Activated naive CD4-positive, alpha-beta T cell treated with anti-CD3 and anti-CD28 coated beads for 36 hours (primary cell): Measurements from ENCODE around the gene EEF1A2. TPM values are rescaled to one million over a fixed set of nuclear protein-coding genes. Genes with fewer than 3 reads are reported as not detected.

Experiments
- CTCF ChIA-PET: fragments of 350-600 bp; sonication (Branson Sonifier 250); formaldehyde crosslinking; loops from one replicate; lab custom pipeline; 2021; ENCODE audit warnings: antibody characterized with exemption; lab: Charles Lee
- DNase-seq: peaks from one replicate; pipeline ENCODE4 v3.0.0-alpha.2; 2020
- H3K27ac Mint-ChIP-seq: one replicate; pipeline ENCODE4 v1.8.0; 2021; ENCODE audit warnings: mild to moderate bottlenecking, mixed read lengths
- H3K27me3 Mint-ChIP-seq: one replicate; pipeline ENCODE4 v1.8.0; 2021; ENCODE audit warnings: low read depth, mixed read lengths
- H3K36me3 Mint-ChIP-seq: one replicate; pipeline ENCODE4 v1.8.0; 2021; ENCODE audit warnings: low read depth, mixed read lengths
- H3K4me1 Mint-ChIP-seq: one replicate; pipeline ENCODE4 v1.8.0; 2021; ENCODE audit warnings: low read depth, mixed read lengths
- H3K4me3 Mint-ChIP-seq: one replicate; pipeline ENCODE4 v1.8.0; 2021; ENCODE audit warnings: mild to moderate bottlenecking, moderate library complexity, mixed read lengths
- H3K9me3 Mint-ChIP-seq: one replicate; pipeline ENCODE4 v1.8.0; 2021; ENCODE audit warnings: mixed read lengths
- intact Hi-C: fragments of 100-400 bp; cut with micrococcal nuclease; formaldehyde crosslinking; loops from one replicate; pipeline ENCODE4 v1.15.1; 2023
- total RNA-seq, 2 experiments: library from RNA; stranded (reverse); gene quantifications; one replicate each; pipeline ENCODE4 v1.2.3, GENCODE V29; 2021

EEF1A2 gene
- total RNA-seq, 2 experiments from 2014 or later, result 0.12 TPM; not detected in 1

- no peaks in the 10 kb centered on the region for H3K27me3 Mint-ChIP-seq
Observed at GRCh38 chr20:63525185-63525584, 26.3 kb upstream of the EEF1A2 start.

GRCh38 chr20:63522981-63523611 lies 24.2 kb upstream of the EEF1A2 start:
- Mint-ChIP-seq H3K27ac (no peak overlapping the region), H3K4me1 (peaks cover 8% of the 10 kb centered on the region), H3K9me3 (peaks cover 7% of the 10 kb centered on the region), H3K4me3 (no peak overlapping the region), H3K27me3 (no peaks in the 10 kb centered on the region), H3K36me3 (peaks cover 24% of the 10 kb centered on the region)
- CTCF ChIA-PET, result interaction anchor here (0.6 to 1.3 kb wide), 3 partner anchors 14 to 42 kb away, joined by 4 to 6 read pairs (median 4); partner anchors contain the start of gene PTK6
- intact Hi-C loops, result no loop called here
- no peak for DNase-seq

More at GRCh38 chr20:63525185-63525584, 26.3 kb upstream of the EEF1A2 start:
- DNase-seq, result no peak
- intact Hi-C loops, result no loop called here
- Mint-ChIP-seq H3K36me3 (peaks cover 24% of the 10 kb centered on the region), H3K4me3 (no peak overlapping the region), H3K9me3 (peaks cover 7% of the 10 kb centered on the region), H3K4me1 (peaks cover 9% of the 10 kb centered on the region), H3K27ac (no peak overlapping the region)
- CTCF ChIA-PET, result no interaction called here

DNA sequence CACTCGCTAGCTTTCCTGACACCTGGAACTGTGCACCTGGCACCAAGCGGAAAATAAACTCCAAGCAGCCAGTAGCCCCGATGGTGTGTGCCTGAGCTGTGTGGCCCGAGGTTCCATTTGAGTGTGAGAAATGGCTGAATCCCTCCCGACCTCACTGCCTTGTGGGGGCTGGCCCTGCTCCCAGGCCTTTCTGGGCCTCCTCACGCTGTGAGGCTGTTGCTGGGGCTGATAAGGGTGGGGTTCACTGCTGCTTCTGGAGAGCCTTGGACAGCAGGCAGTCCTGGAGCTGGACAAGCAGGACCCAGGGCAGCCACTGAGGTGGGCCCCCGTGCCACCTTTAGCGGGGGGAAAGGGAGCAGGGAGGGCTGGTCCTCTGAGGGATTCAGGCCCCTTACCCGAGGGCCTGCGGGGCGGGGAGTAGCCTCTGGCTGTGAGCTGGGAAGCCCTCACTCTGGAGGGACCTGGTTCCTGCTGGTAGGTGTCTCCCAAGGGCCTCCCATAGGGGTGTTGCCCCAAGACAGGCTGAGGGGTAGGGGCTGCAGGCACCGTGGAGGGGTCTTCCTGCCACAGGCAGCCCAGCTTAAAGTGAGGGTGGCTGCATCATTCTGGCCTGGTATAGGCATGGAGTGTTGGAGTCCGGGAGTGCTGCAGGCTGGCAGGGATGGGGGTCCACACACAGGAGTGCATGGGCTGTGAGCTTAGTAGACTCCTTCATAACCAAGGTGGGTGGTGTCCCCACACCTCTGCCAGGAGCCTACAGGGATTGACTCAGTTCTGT lies 23.4 kb upstream of the EEF1A2 start:
- H3K27ac Mint-ChIP-seq, result peak overlapping the region; percentile 39
- H3K9me3 Mint-ChIP-seq, result peaks cover 7% of the 10 kb centered on the region
- CTCF ChIA-PET, result interaction anchor here (0.6 to 1.9 kb wide), 3 partner anchors 15 to 41 kb away, joined by 4 to 8 read pairs (median 6); partner anchors contain the start of gene PTK6
- H3K4me3 Mint-ChIP-seq, result peak overlapping the region; percentile 56
- intact Hi-C loops, result no loop called here
- peaks cover 8% of the 10 kb centered on the region for H3K4me1 Mint-ChIP-seq
- no peaks in the 10 kb centered on the region for H3K27me3 Mint-ChIP-seq
- peaks cover 24% of the 10 kb centered on the region for H3K36me3 Mint-ChIP-seq
- DNase-seq, result no peak

DNA sequence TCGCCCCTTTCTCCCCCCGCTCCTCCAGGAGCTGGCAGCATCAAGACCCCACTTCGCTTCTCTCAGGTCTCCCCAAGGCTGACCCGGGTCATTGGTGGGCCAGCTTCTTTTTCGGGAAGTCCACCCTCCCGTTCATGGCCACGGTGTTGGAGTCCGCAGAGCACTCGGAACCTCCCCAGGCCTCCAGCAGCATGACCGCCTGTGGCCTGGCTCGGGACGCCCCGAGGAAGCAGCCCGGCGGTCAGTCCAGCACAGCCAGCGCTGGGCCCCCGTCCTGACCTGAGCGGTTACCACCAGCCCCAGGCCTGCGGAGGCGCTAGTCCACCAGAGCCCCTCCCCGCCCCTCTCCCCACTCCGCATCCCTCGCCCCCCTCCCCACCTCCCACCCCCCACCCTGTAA lies 22.7 kb upstream of the EEF1A2 start:
- CTCF ChIA-PET, result interaction anchor here (1.1 to 1.9 kb wide), 2 partner anchors 16 to 25 kb away, joined by 3 to 8 read pairs; partner anchors contain the start of gene PTK6
- Mint-ChIP-seq H3K4me1 (peaks cover 8% of the 10 kb centered on the region), H3K9me3 (peaks cover 7% of the 10 kb centered on the region), H3K4me3 (peak overlapping the region; percentile 75), H3K36me3 (peaks cover 24% of the 10 kb centered on the region), H3K27ac (peak overlapping the region; percentile 68), H3K27me3 (no peaks in the 10 kb centered on the region)
- DNase-seq, result no peak
- intact Hi-C loops, result loop anchor here (2.0 kb wide), 2 partner anchors 25 to 87 kb away; no protein-coding TSS in a partner anchor

- H3K27ac Mint-ChIP-seq, result peak overlapping the region; percentile 68
- CTCF ChIA-PET, result interaction anchor here (1.1 to 1.9 kb wide), 2 partner anchors 16 to 24 kb away, joined by 3 to 8 read pairs; partner anchors contain the start of gene PTK6
- peak overlapping the region; percentile 75 for H3K4me3 Mint-ChIP-seq
- DNase-seq, result peak; percentile 76
- peaks cover 7% of the 10 kb centered on the region for H3K9me3 Mint-ChIP-seq
- H3K27me3 Mint-ChIP-seq, result no peaks in the 10 kb centered on the region
- H3K4me1 Mint-ChIP-seq, result peaks cover 8% of the 10 kb centered on the region
- intact Hi-C loops, result loop anchor here (1.0 to 2.0 kb wide), 5 partner anchors 16 to 305 kb away; partner anchors contain the start of genes PTK6 and YTHDF1
- H3K36me3 Mint-ChIP-seq, result peaks cover 24% of the 10 kb centered on the region
Observed at GRCh38 chr20:63520934-63521601, 22.2 kb upstream of the EEF1A2 start.

DNA sequence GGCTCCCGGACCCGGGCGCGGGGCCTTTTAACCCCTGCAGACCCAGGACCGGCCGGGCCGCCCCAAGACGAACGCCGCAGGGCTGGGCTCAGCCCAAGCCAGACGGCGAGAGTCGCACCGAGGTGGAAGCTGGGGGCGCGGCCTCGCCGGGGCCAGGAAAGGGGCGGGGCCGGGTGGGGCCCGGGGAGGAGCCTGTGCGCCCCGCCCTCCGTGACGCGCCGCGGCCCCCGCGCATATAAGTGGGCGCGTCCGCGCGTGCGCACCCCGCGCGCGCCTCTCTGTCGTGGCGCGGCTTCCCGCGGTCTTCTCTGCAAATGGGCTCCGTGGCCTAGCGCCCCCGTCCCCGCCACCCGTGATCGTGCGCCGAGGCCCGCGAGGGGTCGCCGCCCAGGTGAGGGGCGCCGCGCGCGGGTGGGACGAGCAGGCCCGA lies 21.6 kb upstream of the EEF1A2 start, which contains the start of gene PPDPF:
TSS of gene PPDPF (plus strand) at position 262 of the 430 bp plus-strand sequence. CDS start 544 bp downstream, outside the sequence.
- peaks cover 2% of the 10 kb centered on the region for H3K27me3 Mint-ChIP-seq
- H3K36me3 Mint-ChIP-seq, result peaks cover 24% of the 10 kb centered on the region
- peak within 1 kb of the TSS; percentile 75 for H3K4me3 Mint-ChIP-seq
- DNase-seq, result peak; percentile 81
- CTCF ChIA-PET, result interaction anchor here (1.1 to 1.9 kb wide), 2 partner anchors 17 to 24 kb away, joined by 3 to 8 read pairs; partner anchors contain the start of gene PTK6
- H3K4me1 Mint-ChIP-seq, result peaks cover 8% of the 10 kb centered on the region
- intact Hi-C loops, result loop anchor here (1.0 to 2.0 kb wide), 5 partner anchors 17 to 304 kb away; partner anchors contain the start of genes PTK6 and YTHDF1
- H3K27ac Mint-ChIP-seq, result peak within 1 kb of the TSS; percentile 69
- H3K9me3 Mint-ChIP-seq, result peaks cover 7% of the 10 kb centered on the region

- DNase-seq, result peak; percentile 64
- peaks cover 24% of the 10 kb centered on the region for H3K36me3 Mint-ChIP-seq
- H3K27me3 Mint-ChIP-seq, result peaks cover 3% of the 10 kb centered on the region
- peaks cover 7% of the 10 kb centered on the region for H3K9me3 Mint-ChIP-seq
- intact Hi-C loops, result loop anchor here (1.0 to 2.0 kb wide), 5 partner anchors 17 to 304 kb away; partner anchors contain the start of genes PTK6 and YTHDF1
- H3K27ac Mint-ChIP-seq, result no peak overlapping the region
- H3K4me3 Mint-ChIP-seq, result peak overlapping the region; percentile 66
- H3K4me1 Mint-ChIP-seq, result peaks cover 8% of the 10 kb centered on the region
- CTCF ChIA-PET, result interaction anchor here (0.6 to 1.9 kb wide), 2 partner anchors 23 to 187 kb away, joined by 3 to 8 read pairs; no protein-coding TSS in a partner anchor
Observed at GRCh38 chr20:63519668-63520503, 21.0 kb upstream of the EEF1A2 start.

- H3K27ac Mint-ChIP-seq, result no peak overlapping the region
- peaks cover 8% of the 10 kb centered on the region for H3K4me1 Mint-ChIP-seq
- peaks cover 9% of the 10 kb centered on the region for H3K9me3 Mint-ChIP-seq
- CTCF ChIA-PET, result interaction anchor here (0.6 kb wide), 1 partner anchor 188 kb away, joined by 3 read pairs; no protein-coding TSS in a partner anchor
- H3K27me3 Mint-ChIP-seq, result peaks cover 3% of the 10 kb centered on the region
- intact Hi-C loops, result no loop called here
- H3K4me3 Mint-ChIP-seq, result peak overlapping the region; percentile 66
- H3K36me3 Mint-ChIP-seq, result peaks cover 20% of the 10 kb centered on the region
- no peak for DNase-seq
Observed at GRCh38 chr20:63518946-63519667, 20.2 kb upstream of the EEF1A2 start.

GRCh38 chr20:63518351-63518861 lies 19.5 kb upstream of the EEF1A2 start:
- peaks cover 5% of the 10 kb centered on the region for H3K27me3 Mint-ChIP-seq
- intact Hi-C loops, result no loop called here
- CTCF ChIA-PET, result interaction anchor here (1.4 kb wide), 1 partner anchor 22 kb away, joined by 3 read pairs; no protein-coding TSS in a partner anchor
- peaks cover 15% of the 10 kb centered on the region for H3K36me3 Mint-ChIP-seq
- H3K4me1 Mint-ChIP-seq, result peaks cover 6% of the 10 kb centered on the region
- peaks cover 5% of the 10 kb centered on the region for H3K9me3 Mint-ChIP-seq
- H3K4me3 Mint-ChIP-seq, result no peak overlapping the region
- no peak overlapping the region for H3K27ac Mint-ChIP-seq
- DNase-seq, result no peak
